HS-27A (cell line): Measurements from ENCODE around the gene ARAP1.

Experiments used
- DNase-seq: peaks from one replicate; pipeline ENCODE4 v3.0.0-alpha.2; 2012; ENCODE audit warnings: low read depth, missing footprints

The ARAP1 gene

GRCh38 chr11:72779495-72780128 lies 27.4 kb upstream of the ARAP1 start:
- DNase-seq, result no peak

GRCh38 chr11:72778535-72779494 lies 26.6 kb upstream of the ARAP1 start:
- no peak for DNase-seq

DNA sequence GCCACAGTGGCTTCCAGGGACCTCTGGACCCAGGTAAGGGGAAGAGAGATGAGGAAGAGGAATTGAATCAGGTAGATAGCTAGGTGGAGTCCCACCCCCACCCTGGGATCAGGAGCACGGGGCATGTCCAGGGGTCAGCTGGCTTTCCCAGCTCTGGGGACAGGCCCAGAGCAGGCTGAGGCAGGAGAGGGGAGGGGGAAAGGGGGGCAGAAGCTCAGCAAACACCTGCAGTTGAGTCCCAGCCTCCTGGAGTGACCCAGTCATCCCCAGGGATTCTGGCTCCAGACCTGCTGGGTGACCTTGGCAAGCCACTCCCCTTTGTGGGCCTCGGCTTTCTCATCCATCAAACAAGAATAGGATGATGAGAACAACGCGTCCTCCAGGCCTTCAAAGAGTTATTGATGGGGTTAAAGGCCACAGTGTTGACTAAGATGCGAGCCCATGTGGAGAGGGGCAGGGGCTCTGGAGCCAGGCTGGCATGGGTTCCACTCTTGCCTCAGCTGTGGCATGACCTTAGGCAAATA lies 25.6 kb upstream of the ARAP1 start:
- DNase-seq, result no peak

DNA sequence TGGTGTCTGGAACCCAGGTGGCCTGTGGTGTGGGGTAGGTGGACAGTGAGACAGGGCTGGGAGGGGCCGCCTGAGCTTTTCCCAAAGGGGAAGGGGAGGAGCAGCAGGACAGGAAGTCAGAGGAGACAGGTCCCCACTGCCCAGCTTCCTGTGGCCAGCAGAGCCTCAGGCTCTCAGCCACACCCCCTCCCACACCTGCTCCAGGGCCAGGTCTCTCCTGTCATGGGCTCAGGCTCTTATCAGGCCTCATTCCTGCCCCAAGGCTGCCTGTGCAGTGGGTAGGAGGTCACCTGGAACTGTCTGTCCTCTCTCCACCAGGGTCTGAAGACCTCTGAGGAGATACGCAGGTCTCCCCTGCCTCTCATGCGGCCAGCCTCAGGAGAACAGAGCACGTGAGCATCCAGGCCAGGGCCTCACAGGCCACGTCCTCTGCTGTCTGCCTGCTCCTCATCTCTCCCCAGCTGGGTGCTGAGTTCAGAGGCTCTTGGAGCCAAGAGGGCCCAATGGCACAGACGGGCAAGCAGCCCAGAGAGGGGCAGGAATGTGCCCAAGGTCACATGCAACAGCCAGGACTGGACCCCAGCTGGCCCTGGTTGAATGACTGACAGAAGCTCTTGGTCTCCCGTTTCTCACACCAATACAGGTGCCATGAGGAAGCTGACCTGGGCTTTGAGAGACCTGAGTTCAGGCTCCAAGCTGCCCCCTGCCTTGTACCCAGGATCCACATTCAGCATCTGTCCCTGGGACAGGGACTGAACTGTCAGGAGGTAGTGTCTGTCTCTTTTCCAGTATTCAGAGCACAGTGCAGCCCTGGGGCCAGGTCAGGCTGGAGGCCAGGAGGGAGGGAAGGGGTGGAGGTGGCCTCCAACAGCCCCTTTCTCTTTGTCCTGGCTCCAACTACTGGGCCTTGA lies 24.9 kb upstream of the ARAP1 start:
- no peak for DNase-seq

DNA sequence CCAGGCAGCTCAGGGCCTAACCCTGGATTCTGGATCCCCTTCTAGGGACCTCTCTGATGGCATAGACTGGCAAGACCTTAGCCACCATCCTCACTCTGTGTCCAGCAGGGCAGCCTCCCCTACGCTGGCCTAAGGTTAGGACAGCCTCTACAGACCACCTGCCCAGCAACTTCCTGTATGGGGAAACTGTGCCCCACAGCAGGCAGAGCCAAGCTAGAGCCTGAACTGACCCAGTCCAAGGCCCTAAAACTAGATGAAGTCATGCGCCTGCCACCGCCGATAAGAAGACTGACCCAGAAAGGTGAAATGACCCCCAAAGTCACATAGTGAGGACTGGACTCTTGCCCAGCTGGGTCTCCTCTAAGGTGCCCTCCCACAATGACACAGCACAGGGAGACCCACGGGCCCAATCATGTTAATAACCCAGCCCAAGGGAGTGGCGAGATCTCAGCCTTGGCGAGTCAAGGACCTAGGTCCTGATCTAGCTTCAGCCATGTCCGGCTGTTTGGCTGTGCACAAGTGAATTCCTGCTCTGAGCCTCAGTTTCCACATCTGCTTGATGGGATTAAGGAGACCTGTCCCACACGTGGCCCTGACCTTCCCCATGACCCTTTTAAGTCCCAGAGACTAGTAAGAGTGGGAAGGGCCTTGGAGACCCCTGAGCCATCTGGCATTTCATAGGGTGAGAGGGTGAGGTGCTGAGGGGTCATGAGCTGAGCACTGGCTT lies 24.1 kb upstream of the ARAP1 start:
- no peak for DNase-seq

DNA sequence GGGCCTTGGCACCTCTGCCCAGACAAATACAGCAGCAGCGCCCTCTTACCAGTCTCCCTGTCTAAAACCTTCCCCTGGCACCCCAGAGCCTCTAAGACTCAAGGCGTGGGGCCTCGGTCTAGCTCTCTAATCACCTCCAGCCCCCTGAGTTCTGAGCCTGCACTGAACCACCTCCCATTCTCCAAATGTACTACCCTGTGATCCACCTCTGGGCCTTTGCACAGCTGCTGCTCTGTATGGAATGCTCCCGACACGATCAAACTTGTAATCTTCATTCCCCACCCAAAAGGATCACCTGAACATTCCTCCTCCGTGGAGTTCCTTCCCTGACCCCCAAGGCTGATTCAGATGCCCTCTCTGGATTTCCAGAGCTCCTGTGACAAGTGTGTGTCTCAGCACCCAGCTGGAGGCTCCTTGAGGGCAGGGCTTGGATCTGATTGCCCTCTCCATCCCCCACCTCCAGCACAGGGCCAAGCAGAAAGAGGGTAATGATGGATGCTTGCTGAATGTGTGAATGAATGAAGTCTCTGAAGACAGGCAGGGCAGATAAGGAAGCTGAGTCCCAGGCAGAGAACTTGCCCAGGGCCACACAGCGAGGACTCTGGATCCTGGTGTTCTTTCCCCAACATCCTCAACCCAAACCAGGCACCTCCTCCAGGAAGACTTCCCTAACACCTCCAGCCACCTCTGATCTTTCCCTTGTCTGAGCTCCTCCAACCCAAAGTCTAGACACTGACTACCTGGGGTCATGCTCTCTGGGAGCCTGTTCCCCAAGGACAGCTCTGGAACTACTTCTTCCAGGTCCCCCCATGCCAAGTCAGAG lies 23.3 kb upstream of the ARAP1 start:
- no peak for DNase-seq

DNA sequence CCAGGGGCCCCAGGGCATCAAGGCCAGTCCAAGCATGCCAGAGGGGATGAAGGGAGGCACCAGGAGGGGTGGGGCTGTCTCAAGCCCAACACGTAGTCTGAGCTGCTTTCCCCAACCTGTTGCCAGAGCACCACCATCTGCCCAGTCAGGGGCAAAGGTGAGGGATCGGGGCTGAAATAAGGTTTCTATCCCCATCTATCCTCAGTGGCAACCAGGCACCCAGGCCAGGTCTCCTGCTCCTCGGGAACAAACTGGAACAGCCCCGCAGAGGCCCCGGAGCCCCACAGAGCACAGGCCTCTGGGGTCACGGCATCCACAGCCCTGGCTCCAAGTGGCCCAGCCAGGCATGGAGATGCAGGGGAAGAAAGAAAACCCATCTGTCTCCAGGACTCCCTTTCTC lies 22.3 kb upstream of the ARAP1 start:
- no peak for DNase-seq

DNA sequence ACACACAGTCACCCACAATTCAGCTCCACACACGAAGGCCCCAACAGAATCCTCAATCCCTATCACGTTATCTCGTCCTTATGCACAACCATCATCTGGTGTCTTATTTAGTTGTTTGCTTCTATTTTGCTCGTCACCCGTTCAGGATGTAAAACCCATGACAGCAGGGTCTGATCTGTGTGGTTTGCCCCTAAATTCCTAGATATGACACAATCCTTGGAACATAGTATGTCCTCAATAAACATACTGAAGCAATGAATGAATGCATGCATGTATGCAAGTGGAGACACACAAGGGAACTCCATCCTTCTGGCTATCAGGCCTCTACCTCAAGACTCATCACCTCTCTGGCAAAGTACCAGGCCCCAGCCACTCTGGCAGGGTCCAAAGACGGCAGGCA lies 21.5 kb upstream of the ARAP1 start:
- no peak for DNase-seq

DNA sequence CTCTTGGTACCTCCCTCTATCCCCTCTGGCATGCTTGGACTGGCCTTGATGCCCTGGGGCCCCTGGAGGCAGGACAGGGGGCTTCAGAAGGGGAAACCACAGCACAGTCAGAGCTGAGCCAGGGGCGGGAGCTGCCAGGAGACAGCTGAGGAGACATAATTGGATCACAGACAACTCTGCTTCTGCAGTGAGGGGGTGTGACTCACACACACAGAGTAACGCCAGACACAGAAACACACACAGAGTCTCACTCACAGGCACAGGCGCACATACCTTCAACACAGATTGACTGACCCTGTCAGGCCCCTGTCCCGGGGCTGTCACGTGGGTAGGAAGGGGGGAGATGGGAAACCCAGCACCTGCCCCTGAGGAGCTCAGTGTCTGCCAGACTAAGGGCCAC lies 21.1 kb upstream of the ARAP1 start:
- no peak for DNase-seq

- no peak for DNase-seq
Measured at GRCh38 chr11:72772059-72772458, 19.9 kb upstream of the ARAP1 start.

- DNase-seq, result no peak
Measured at GRCh38 chr11:72771507-72771906, 19.3 kb upstream of the ARAP1 start.

- DNase-seq, result no peak
Measured at GRCh38 chr11:72770799-72771198, 18.6 kb upstream of the ARAP1 start.

GRCh38 chr11:72769680-72770079 lies 17.5 kb upstream of the ARAP1 start:
- DNase-seq, result no peak

GRCh38 chr11:72768581-72768980 lies 16.4 kb upstream of the ARAP1 start:
- no peak for DNase-seq

- no peak for DNase-seq
Measured at GRCh38 chr11:72767203-72768062, 15.2 kb upstream of the ARAP1 start.

GRCh38 chr11:72766152-72766902 lies 14.1 kb upstream of the ARAP1 start:
- no peak for DNase-seq

DNA sequence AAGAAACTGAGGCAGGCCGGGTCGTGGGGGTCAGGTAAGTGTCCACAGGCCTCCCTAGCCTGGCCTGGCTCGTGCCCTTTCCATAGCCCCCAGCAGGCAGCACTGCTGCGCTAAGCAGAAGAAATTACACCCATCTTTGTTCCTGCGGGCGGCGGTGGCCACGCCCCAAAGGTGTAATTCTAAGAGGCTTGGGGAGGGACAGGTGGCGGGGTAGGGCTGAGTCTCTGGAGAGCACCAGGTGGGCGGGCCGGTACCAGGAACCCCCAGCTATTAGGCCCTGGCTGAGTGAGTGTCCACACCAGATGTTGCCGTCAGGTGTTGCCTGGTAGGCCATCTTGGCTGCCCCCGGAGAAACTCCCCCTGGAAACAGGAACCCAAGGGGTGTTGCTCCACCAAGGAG lies 12.3 kb upstream of the ARAP1 start:
- no peak for DNase-seq

DNA sequence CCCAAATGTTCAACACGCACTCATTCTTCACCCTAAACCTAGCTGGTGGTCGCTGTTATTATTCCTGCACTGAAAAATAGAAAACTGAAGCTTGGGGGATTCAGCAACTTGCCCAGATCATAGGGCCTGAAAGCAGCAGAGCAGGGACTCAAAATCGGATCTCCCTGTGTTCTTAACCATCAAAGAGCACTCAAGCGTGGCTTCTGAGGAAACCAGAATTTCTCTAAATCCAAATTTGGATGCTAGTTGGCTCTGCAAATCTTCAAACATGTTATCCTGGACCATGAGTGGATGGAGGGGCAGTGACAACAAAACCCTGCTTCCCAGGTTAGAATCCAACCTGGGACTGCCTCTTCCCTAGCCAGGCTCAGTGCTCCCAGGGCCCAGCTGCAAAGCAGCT lies 11.6 kb upstream of the ARAP1 start:
- DNase-seq, result no peak
